ENCODE data around the gene ZNF181.

The ZNF181 gene

DNA sequence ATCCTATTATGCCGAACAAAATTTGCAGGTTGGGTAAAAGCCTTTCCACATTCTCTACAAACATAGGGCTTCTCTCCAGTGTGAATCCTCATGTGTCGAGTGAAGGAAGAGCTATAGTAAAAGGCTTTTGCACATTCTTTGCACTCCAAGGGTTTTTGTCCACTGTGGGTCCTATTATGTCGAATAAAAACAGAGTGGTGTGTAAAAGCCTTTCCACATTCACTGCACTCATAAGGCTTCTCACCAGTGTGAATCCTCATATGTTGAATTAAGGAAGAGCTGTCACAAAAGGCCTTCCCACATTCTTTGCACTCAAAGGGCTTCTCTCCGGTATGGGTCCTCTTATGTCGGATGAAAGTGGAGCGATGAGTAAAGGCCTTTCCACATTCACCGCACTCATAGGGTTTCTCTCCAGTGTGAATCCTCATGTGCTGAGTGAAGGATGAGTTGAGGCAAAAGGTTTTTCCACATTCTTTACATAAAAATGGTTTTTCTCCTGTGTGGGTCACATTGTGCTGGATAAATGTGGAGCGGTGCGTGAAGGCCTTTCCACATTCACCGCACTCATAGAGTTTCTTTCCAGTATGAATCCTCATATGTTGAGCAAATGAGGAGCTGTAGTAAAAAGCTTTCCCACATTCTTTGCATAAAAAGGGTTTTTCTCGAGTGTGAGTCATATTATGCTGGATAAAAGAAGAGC is 25.3 kb downstream of the ZNF181 start:
- DNase-seq (ENCODE audit: low spot score), result no peak

DNA sequence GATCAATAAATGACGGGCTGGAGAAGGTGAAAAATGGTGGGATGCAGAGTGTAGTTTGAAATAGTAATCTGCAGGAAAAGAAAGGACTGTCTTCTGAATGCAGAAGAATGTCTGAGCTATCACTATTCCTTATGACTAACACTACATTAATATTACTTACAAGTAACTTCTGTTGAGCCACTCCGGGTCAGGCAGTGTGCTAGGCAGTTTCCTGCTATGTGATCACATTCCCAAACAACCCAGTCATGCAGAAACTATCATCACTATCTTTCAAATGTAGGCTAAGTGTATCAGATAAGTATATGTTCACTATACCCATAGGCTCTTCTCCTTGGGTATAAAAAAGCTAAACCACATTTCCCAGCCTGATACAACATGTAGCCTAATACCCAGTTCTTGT is 32.3 kb downstream of the ZNF181 start:
- DNase-seq (ENCODE audit: low spot score), result no peak

DNA sequence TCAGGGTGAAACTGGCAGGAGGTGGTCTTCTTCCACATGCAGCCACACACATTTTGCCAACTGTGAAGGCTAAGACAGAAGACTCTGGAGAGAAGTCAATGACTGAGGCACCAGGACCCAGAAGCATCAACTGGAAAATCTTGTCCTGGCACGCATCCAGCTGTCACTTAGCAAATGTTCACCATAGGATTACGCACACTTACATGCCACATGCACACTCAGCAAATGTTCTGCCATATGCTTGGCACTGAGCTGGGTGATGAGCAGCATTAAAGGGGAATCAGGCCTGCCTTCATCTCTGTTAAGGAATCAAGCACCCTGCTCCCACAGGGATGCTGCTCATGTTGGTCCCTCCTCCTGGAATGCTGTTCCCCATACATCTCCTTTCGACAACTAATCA is 33.9 kb downstream of the ZNF181 start:
- DNase-seq (ENCODE audit: low spot score), result no peak

DNA sequence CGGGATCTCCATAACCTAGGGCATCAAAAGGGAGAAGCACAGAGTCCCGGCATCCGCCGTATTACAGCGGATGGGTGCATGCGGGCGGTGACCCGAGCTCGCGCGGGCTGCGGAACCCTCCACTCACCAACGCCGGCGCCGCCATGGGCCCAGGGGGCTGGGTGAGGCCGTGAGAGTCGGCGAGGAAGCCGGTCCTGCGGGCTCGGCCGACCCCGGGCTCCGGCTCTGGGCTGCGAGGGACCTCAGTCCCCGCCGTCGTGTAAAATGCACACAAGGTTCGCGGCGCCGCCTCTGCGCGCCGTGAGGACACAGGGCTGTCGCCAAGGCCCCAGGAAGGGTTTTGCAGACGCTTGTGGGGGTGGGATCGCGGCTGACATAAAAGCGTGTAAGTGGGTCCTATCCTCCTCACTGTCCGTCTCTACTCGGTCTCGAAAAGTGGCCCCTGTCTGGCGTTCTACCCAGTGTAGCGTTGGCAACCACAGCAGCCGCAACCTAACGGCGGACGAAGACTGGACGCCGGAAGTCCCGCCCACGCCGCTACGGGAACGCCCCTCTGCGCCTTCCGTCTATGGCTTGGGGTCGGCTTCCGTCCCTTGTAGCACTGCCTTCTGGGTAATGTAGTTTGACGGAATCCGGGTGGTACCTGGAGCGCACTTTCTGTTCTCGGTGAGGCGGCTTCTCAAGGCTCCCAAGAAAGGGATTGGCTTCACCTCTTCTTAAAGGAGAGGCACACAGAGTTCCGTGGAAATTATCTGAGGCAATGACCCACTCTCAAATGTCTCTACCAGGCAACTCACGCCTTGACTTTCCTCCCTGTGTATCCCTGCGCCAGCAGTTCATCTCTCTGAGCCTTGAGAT is 38.9 kb downstream of the ZNF181 start, which contains the start of gene ZNF599:
ZNF599 (minus strand) TSS at position 519 of the 858 bp plus-strand sequence; CDS start at position 145, 374 bp downstream.
- peak; percentile 83 for DNase-seq (ENCODE audit: low spot score)

DNA sequence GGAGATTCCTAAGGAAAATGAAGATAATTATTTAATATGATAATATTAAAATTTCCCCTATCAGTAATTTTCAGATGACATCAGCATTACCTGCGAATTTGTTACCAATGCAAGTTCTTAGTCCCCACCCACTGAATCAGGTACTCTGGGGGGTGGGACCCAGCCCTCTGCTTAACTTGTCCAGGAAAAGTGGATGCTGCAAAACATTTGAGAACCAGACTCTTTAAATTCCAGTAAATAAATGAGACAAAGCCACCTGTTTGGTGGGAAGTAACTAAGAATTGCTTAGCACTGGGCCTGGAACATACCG is 39.5 kb downstream of the ZNF181 start:
- no peak for DNase-seq (ENCODE audit: low spot score)

DNA sequence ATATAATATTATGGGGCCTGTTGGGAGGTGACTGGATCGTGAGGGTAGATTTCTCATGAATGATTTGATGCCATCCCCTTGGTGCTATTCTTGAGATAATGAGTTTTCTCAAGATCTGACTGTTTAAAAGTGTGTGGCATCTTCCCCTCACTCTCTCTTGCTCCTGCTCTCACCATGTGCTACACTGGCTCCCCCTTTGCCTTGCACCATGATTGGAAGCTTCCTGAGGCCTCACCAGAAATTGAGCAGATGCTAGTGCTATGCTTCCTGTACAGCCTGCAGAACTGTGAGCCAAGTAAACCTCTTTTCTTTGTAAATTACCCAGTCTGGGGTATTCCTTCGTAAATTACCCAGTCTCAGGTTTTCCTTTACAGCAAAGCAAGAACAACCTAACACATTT is 40.8 kb downstream of the ZNF181 start:
- no peak for DNase-seq (ENCODE audit: low spot score)

DNA sequence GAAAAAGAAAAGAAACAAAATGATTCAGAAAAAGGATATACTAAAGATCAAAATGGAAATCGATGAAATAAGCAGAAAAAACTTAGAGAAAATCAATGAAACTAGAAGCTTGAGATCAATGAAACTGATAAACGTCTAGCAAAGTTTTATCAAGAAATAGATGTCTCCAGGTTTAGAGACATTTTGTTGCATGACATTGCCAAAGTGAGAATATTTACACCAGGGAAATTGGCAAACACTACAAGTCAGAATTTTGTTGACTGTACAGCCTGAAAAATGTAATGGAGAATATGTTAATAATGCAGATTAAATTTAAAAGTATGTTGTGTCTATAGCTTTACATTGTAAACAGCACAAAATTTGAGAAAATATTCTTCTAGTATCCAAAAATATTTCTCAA is 44.3 kb downstream of the ZNF181 start:
- DNase-seq (ENCODE audit: low spot score), result no peak

DNA sequence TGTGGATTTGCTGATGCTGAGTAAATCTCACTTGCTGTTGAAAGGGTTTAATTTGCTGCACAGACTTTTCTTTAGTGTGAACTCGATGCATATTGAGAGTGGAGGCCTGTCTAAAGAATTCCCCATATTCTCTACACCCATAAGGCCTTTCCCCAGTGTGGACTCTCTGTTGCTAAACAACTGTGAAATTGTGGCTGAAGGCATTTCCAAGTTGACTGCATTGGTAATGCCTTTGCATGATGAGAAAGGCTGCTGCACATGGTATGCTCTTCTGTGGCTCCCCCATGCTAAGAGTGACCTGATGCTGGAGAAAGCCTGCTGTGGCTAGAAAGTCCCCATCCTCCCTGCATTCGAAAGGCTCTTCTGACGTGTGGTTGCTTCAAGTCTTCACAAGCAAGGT is 45.6 kb downstream of the ZNF181 start:
- DNase-seq (ENCODE audit: low spot score), result no peak

DNA sequence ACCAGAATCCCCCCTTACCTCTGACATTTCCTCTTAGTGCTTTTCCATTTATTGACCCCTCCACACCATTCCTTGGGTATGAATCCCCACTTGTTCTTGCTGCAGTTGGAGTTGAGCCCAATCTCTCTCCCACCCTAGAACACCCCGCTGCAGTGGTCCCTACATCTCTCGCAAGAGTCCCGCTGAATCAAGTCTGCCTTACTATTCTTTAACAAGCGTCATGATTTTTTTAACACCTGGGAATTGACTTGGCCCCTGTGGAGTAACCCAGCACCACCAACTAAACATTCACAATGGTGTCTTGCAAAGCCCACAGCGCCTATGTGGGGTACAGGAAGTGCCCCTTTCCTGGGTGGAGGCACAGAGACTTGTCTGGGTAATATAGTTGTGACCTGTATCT is 52.2 kb downstream of the ZNF181 start:
- no peak for DNase-seq (ENCODE audit: low spot score)

DNA sequence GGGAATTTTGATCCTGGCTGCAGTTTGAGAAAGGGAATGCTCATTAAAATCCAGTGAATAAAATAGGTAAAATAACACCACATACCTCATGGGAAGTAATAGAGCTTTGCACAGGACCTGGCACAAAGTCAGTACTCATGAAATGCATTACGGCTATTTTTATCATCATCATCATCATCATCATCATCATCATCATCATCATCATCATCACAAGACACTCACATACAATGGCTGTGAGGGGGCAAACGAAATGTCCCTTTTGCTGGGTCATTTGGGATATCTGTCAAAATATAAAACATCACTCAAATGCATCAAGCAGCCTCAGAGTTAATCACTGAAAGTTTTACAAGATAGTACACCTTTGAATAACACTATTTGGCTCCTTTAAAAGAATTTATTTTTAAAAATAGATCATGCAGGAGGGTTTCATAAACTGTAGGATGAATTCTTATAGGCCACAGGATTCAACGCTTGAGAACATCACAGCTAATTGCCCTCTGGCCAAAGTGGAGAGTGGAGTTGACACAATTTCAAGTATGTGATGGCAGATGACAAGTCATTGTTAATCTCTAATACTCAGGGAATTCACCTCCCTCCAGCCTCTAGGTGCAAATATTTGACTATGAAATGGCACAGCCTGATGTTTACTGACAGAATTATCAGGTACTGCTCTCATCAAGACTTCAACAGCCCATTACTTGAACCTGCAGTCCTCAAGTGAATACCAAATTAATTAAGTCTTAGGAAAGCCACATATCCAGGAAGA is 53.2 kb downstream of the ZNF181 start:
- no peak for DNase-seq (ENCODE audit: low spot score)

DNA sequence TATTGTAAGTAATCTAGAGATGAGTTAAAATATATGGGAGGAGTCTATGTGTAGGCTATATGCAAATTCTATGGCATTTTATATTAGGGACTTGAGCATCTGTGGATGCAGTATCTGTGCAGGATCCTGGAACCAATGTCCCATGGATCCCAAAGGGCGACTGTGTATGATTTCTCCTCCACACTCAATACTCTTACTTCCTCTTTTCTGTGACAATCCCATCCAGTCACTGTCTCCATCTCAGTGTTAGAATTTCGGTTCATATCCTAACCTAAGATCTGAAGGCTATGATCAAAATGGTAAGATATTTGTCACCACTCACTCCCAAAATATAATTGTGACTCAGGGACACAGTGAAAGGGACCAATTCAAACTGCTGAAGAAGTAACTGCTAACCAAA is 54.0 kb downstream of the ZNF181 start:
- no peak for DNase-seq (ENCODE audit: low spot score)

DNA sequence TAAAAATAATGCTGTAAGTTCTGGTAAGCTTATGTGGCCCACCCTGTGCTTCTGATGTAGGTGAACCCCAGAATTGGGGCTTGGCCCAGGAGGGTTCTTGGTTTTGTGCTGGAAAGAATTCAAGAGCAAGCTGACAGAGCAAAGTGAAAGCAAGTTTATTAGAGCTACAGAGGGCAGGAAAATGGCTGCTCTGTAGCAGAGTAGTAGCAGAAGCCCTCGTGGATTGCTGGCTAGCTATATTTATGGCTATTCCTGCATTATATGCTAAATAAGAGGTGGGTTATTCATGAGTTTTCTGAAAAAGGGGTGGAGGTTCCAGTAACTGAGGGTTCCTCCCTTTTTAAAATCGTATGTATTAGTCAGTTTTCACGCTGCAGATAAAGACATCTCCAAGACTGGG is 59.5 kb downstream of the ZNF181 start:
- DNase-seq (ENCODE audit: low spot score), result no peak

DNA sequence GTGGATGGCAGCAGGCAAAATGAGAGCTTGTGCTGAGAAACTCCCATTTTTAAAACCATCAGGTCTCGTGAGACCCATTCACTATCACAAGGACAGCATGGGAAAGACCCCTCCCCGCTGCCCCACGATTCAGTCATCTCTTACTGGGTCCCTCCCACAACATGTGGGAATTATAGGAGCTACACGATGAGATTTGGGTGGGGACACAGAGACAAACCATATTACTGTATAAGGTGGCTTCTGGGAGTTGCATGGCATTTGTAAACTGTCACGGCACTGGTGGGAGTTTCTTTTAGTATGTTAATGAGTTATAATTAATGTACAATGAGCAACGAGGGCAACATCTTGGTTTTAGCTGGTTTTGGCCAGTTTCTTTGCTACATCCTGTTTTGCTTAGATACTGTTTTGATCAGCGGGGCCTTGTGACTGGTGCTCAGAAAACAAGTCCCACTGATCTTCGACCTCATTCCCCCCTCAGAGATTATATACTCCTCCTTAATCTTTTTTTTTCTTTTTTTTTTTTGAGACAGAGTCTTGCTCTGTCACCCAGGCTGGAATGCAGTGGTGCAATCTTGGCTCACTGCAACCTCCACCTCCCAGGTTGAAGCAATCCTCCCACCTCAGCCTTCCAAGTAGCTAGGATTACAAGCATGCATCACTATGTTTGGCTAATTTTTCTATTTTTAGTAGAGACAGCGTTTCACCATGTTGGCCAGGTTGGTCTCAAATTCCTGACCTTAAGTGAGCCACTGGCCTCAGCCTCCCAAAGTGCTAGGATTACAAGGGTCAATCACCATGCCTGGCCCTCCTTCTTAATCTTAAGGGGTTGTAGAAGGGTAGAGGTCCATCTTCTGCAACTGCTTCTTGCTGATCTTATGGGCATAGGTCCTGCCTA is 60.3 kb downstream of the ZNF181 start:
- no peak for DNase-seq (ENCODE audit: low spot score)
